Endothelial cell (in vitro differentiated cells): ENCODE data around the gene NPIPB6. TPM values are rescaled to one million over a fixed set of nuclear protein-coding genes. Genes with fewer than 3 reads are reported as not detected.
"Not testable (repeated sequence)": the region's sequence is repeated elsewhere in the genome, so short reads cannot be mapped to it uniquely, and the experiment has no call there.

Experiments
- DNase-seq: peaks from one replicate; pipeline ENCODE4 v3.0.0; 2021; ENCODE audit warnings: low spot score
- H3K27ac Mint-ChIP-seq: one replicate; pipeline ENCODE4 v1.8.0; 2021; ENCODE audit warnings: mixed read lengths, inconsistent platforms; ENCODE audit not compliant: unreplicated experiment
- H3K27me3 Mint-ChIP-seq: one replicate; pipeline ENCODE4 v1.8.0; 2021; ENCODE audit warnings: mild to moderate bottlenecking, moderate library complexity, mixed read lengths, inconsistent platforms; ENCODE audit not compliant: unreplicated experiment
- H3K36me3 Mint-ChIP-seq: one replicate; pipeline ENCODE4 v1.8.0; 2021; ENCODE audit warnings: mild to moderate bottlenecking, low read depth, mixed read lengths, inconsistent platforms; ENCODE audit not compliant: unreplicated experiment
- H3K4me1 Mint-ChIP-seq: one replicate; pipeline ENCODE4 v1.8.0; 2021; ENCODE audit warnings: mild to moderate bottlenecking, mixed read lengths, inconsistent platforms; ENCODE audit not compliant: unreplicated experiment
- H3K4me3 Mint-ChIP-seq: one replicate; pipeline ENCODE4 v1.8.0; 2021; ENCODE audit warnings: mild to moderate bottlenecking, mixed read lengths, inconsistent platforms; ENCODE audit not compliant: unreplicated experiment
- H3K9me3 Mint-ChIP-seq: one replicate; pipeline ENCODE4 v1.8.0; 2021; ENCODE audit warnings: mixed read lengths, inconsistent platforms; ENCODE audit not compliant: unreplicated experiment
- long read RNA-seq: library from polyadenylated mRNA; unstranded; transcript quantifications from one replicate; pipeline ENCODE4 v2.0.0, GENCODE V29; 2020; ENCODE audit not compliant: unreplicated experiment
- total RNA-seq: library from RNA; stranded (reverse); fragmentation: NEBNext Ultra II Directional; extraction: Animal tissue kit (Norgen Biotek cat#: 25700); gene quantifications from one replicate; pipeline ENCODE4 v1.2.1, GENCODE V29; 2021; ENCODE audit not compliant: unreplicated experiment

NPIPB6 gene
- total RNA-seq = 1.5 TPM
- long read RNA-seq, partial matches to known transcripts = 0 of 1 reads
- long read RNA-seq, other reads (novel, unspliced or antisense) = 1 of 1 reads

GRCh38 chr16:28363408-28363807 is at the start of gene NPIPB6:
NPIPB6 (minus strand) TSS chr16:28363508; CDS start chr16:28362822, 686 bp downstream.
- H3K9me3 Mint-ChIP-seq, H3K4me3 Mint-ChIP-seq, H3K27ac Mint-ChIP-seq, H3K36me3 Mint-ChIP-seq, H3K4me1 Mint-ChIP-seq, DNase-seq, H3K27me3 Mint-ChIP-seq: not testable (repeated sequence)

GRCh38 chr16:28403220-28404072 is 40.1 kb upstream of the NPIPB6 start, which contains the start of gene EIF3CL:
EIF3CL (minus strand) TSS chr16:28403841; CDS start chr16:28403618, 223 bp downstream.
- H3K9me3 Mint-ChIP-seq, DNase-seq, H3K4me1 Mint-ChIP-seq, H3K27me3 Mint-ChIP-seq, H3K27ac Mint-ChIP-seq, H3K36me3 Mint-ChIP-seq: not testable (repeated sequence)
- peak within 1 kb of the TSS; percentile 87 for H3K4me3 Mint-ChIP-seq

- H3K4me1 Mint-ChIP-seq, H3K4me3 Mint-ChIP-seq, H3K27ac Mint-ChIP-seq, H3K9me3 Mint-ChIP-seq, DNase-seq, H3K36me3 Mint-ChIP-seq, H3K27me3 Mint-ChIP-seq: not testable (repeated sequence)
Observed at GRCh38 chr16:28392054-28392453, 28.7 kb upstream of the NPIPB6 start.

GRCh38 chr16:28382177-28382867 is 19.0 kb upstream of the NPIPB6 start:
- not testable (repeated sequence) for H3K9me3 Mint-ChIP-seq, H3K27me3 Mint-ChIP-seq, H3K27ac Mint-ChIP-seq, DNase-seq, H3K36me3 Mint-ChIP-seq, H3K4me1 Mint-ChIP-seq, H3K4me3 Mint-ChIP-seq

- not testable (repeated sequence) for H3K4me1 Mint-ChIP-seq, H3K36me3 Mint-ChIP-seq, DNase-seq, H3K27me3 Mint-ChIP-seq, H3K9me3 Mint-ChIP-seq, H3K27ac Mint-ChIP-seq, H3K4me3 Mint-ChIP-seq
Observed at GRCh38 chr16:28377822-28378221, 14.5 kb upstream of the NPIPB6 start.

- not testable (repeated sequence) for DNase-seq, H3K27ac Mint-ChIP-seq, H3K4me3 Mint-ChIP-seq, H3K4me1 Mint-ChIP-seq, H3K9me3 Mint-ChIP-seq, H3K27me3 Mint-ChIP-seq, H3K36me3 Mint-ChIP-seq
Observed at GRCh38 chr16:28377108-28377625, 13.9 kb upstream of the NPIPB6 start.

GRCh38 chr16:28375115-28375514 is 11.8 kb upstream of the NPIPB6 start:
- not testable (repeated sequence) for H3K4me1 Mint-ChIP-seq, H3K27me3 Mint-ChIP-seq, DNase-seq, H3K9me3 Mint-ChIP-seq, H3K36me3 Mint-ChIP-seq, H3K27ac Mint-ChIP-seq, H3K4me3 Mint-ChIP-seq

- not testable (repeated sequence) for H3K4me3 Mint-ChIP-seq
Observed at GRCh38 chr16:28374281-28374680, 11.0 kb upstream of the NPIPB6 start.

GRCh38 chr16:28367926-28368325 is 4.6 kb upstream of the NPIPB6 start:
- H3K27ac Mint-ChIP-seq, H3K36me3 Mint-ChIP-seq, H3K9me3 Mint-ChIP-seq, H3K4me3 Mint-ChIP-seq, H3K27me3 Mint-ChIP-seq, DNase-seq, H3K4me1 Mint-ChIP-seq: not testable (repeated sequence)

More at GRCh38 chr16:28374281-28374680, 11.0 kb upstream of the NPIPB6 start:
- H3K9me3 Mint-ChIP-seq, H3K36me3 Mint-ChIP-seq, H3K27me3 Mint-ChIP-seq, DNase-seq, H3K27ac Mint-ChIP-seq, H3K4me1 Mint-ChIP-seq: not testable (repeated sequence)

- H3K4me3 Mint-ChIP-seq, H3K27me3 Mint-ChIP-seq, DNase-seq, H3K9me3 Mint-ChIP-seq, H3K36me3 Mint-ChIP-seq, H3K4me1 Mint-ChIP-seq, H3K27ac Mint-ChIP-seq: not testable (repeated sequence)
Observed at GRCh38 chr16:28364268-28365173, 1.2 kb upstream of the NPIPB6 start.

- not testable (repeated sequence) for DNase-seq, H3K36me3 Mint-ChIP-seq, H3K27ac Mint-ChIP-seq, H3K4me3 Mint-ChIP-seq, H3K4me1 Mint-ChIP-seq, H3K9me3 Mint-ChIP-seq, H3K27me3 Mint-ChIP-seq
Observed at GRCh38 chr16:28362600-28362999, 708 bp downstream of the NPIPB6 start.
